OCI-LY1 (cell line): ENCODE results near the gene FHIT.

ENCODE experiments used
- EZH2 ChIP-seq: fragments of 200-600 bp; sonication (generic), shearing (Covaris generic); IDR thresholded peaks from 2 replicates; pipeline ENCODE4 v1.8.0; 2017; ENCODE audit warnings: borderline replicate concordance, mixed run types, mild to moderate bottlenecking, antibody characterized with exemption, low read length, moderate library complexity, mixed read lengths
- TF ChIP-seq, protein P1 (sequence below): fragments of 200-600 bp; sonication (generic), shearing (Covaris generic); IDR thresholded peaks from 2 replicates; pipeline ENCODE4 v1.5.1; 2017; ENCODE audit warnings: mild to moderate bottlenecking, antibody characterized with exemption, low read length, moderate library complexity, mixed read lengths

DNA sequence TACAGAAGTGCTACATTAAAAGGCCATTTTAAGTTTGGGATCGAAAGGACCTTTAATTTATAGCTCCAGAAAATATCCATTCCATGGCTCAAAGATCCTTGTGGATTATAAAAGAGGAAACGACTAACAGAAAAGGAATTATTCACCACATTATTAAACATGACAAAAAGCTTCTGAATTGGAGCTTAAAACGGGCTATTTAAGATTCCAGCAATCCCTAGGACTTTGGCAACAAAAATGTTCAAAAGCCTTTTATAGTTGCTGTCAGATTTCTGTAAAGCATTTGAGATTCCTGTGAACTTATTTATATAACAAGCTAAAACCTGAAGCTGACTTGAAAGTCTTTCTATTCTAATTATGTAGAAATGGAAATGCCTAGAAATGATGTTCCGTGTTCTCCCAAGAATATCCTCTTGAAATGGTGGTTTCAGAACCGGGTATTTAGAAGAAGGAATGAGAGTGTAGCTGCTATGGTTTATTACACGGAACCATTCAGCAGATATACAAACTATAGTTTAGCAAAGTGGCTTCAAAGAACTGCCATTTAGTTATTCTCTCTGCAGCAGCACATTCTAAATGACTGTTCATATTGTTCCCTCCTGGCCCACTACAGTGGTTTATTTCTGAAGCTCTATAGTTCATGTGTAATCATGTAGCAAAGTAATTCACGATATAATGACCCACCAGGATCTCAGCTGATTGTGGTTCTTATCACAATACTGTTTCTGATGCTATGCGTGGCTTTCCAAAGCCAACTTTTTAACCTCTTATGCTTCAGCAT lies 961.7 kb downstream of the FHIT start:
- TF ChIP-seq EZH2: no peak
- TF ChIP-seq, protein P1, sequence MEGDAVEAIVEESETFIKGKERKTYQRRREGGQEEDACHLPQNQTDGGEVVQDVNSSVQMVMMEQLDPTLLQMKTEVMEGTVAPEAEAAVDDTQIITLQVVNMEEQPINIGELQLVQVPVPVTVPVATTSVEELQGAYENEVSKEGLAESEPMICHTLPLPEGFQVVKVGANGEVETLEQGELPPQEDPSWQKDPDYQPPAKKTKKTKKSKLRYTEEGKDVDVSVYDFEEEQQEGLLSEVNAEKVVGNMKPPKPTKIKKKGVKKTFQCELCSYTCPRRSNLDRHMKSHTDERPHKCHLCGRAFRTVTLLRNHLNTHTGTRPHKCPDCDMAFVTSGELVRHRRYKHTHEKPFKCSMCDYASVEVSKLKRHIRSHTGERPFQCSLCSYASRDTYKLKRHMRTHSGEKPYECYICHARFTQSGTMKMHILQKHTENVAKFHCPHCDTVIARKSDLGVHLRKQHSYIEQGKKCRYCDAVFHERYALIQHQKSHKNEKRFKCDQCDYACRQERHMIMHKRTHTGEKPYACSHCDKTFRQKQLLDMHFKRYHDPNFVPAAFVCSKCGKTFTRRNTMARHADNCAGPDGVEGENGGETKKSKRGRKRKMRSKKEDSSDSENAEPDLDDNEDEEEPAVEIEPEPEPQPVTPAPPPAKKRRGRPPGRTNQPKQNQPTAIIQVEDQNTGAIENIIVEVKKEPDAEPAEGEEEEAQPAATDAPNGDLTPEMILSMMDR: no peak
